GM06990 (cell line): Measurements from ENCODE around the gene IFT172.

Experiments used
- DNase-seq: peaks from one replicate; pipeline ENCODE4 v3.0.0-alpha.2; 2011; ENCODE audit not compliant: insufficient read length; ENCODE audit errors: extremely low read depth
- H3K27me3 ChIP-seq: replicated peaks from 2 replicates; pipeline ENCODE4 v1.6.0; 2011; ENCODE audit warnings: low read length; ENCODE audit not compliant: control insufficient read depth, insufficient read depth
- H3K36me3 ChIP-seq: 2 replicates; pipeline ENCODE4 v1.5.1; 2011; ENCODE audit warnings: low read length; ENCODE audit not compliant: control insufficient read depth, insufficient read depth
- H3K4me3 ChIP-seq: replicated peaks from 2 replicates; pipeline ENCODE4 v1.5.1; 2011; ENCODE audit warnings: low read depth, mild to moderate bottlenecking, control low read depth, low read length
- TF ChIP-seq, protein P1 (sequence below): IDR thresholded peaks from 2 replicates; pipeline ENCODE4 v1.5.1; 2011; ENCODE audit warnings: low read length, control low read depth, mild to moderate bottlenecking, inconsistent platforms; ENCODE audit not compliant: insufficient read depth, poor library complexity, severe bottlenecking

The IFT172 gene

DNA sequence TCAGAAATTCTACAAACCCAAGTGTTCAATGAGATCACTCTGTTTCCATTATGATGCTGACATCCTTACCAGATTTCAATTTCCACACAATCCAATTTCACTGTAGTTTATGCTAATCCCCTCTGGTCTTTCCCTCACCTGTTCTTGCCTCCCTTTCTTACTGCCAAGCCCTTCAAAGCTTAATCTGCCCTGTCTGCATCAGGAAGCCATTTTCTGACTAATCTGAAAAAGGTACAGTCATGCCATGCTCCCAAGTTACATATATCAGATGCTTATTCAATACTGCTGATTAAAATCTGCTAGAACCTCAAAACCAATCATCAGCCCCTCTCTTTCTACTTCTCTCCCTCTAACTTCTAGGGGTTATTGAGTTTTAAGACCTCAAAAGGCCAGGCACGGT, 38.4 kb downstream of the IFT172 start:
- TF ChIP-seq, protein P1, sequence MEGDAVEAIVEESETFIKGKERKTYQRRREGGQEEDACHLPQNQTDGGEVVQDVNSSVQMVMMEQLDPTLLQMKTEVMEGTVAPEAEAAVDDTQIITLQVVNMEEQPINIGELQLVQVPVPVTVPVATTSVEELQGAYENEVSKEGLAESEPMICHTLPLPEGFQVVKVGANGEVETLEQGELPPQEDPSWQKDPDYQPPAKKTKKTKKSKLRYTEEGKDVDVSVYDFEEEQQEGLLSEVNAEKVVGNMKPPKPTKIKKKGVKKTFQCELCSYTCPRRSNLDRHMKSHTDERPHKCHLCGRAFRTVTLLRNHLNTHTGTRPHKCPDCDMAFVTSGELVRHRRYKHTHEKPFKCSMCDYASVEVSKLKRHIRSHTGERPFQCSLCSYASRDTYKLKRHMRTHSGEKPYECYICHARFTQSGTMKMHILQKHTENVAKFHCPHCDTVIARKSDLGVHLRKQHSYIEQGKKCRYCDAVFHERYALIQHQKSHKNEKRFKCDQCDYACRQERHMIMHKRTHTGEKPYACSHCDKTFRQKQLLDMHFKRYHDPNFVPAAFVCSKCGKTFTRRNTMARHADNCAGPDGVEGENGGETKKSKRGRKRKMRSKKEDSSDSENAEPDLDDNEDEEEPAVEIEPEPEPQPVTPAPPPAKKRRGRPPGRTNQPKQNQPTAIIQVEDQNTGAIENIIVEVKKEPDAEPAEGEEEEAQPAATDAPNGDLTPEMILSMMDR: no peak
- no peaks in the 10 kb centered on the region for H3K27me3 ChIP-seq
- no peak for DNase-seq
- no peaks in the 10 kb centered on the region for H3K36me3 ChIP-seq
- H3K4me3 ChIP-seq: no peak overlapping the region

DNA sequence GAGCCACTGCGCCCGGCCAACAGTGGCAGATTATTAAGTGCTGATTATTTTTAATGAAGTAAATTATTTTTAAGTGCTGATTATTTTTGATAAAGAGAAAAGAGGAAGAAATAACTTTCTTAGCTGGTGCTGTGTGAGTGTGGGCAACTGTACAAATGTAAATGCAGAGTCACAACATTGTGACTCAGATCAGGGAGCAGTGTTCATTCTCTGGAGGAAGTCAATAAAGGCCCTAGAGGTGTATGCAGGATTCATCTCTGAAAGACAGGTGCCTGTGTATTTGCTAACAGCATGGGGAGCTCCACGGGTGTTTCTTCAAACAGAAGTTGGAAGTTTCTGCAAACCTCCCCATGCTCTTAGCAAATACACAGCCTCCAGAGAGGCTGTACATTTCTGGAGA, 41.2 kb downstream of the IFT172 start:
- Histone ChIP-seq H3K4me3 (no peak overlapping the region), H3K27me3 (no peaks in the 10 kb centered on the region), H3K36me3 (peaks cover 7% of the 10 kb centered on the region)
- TF ChIP-seq, protein P1: no peak
- no peak for DNase-seq

DNA sequence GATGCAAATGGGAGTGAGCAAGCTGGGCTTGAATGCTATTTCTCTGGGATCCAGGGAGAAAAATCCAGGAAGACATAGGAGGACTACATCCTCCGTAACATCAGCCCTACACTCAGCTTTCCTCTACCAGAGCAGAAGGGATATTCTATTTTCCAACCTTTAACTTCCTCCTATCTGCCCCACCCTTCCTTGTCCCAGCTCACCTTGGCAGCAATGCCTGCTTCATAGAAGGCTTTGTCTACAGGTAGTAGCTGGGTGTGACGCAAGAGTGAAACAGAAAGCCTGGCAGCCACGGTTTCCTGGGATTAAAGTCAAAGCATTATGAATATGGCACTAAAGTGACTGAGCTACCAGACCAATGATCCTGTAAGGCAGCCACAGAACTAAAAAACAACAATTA, 43.5 kb downstream of the IFT172 start:
- Histone ChIP-seq H3K4me3 (no peak overlapping the region), H3K36me3 (peaks cover 22% of the 10 kb centered on the region), H3K27me3 (no peaks in the 10 kb centered on the region)
- TF ChIP-seq, protein P1: no peak
- no peak for DNase-seq

DNA sequence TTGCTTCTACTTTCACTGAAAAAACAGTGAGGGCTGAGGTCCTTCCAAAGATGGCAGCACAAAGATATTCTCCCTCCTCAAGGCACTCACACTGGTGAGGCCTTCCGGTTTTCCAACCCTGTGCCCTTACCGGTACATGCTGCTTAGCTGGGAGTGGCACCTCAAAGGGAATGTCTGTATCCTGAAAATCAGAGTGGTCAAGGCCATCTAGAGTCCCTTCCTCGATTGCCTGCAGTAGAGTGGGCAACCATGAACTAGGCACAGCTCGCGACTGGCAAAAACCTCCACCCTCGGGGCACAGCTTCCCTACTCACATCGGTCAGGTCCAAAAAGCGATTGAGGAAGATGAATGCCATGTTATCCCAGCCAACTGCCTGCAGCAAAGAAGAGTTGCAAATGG, 43.9 kb downstream of the IFT172 start:
- H3K27me3 ChIP-seq: no peaks in the 10 kb centered on the region
- DNase-seq: no peak
- no peak overlapping the region for H3K4me3 ChIP-seq
- TF ChIP-seq, protein P1: no peak
- H3K36me3 ChIP-seq: peaks cover 26% of the 10 kb centered on the region

DNA sequence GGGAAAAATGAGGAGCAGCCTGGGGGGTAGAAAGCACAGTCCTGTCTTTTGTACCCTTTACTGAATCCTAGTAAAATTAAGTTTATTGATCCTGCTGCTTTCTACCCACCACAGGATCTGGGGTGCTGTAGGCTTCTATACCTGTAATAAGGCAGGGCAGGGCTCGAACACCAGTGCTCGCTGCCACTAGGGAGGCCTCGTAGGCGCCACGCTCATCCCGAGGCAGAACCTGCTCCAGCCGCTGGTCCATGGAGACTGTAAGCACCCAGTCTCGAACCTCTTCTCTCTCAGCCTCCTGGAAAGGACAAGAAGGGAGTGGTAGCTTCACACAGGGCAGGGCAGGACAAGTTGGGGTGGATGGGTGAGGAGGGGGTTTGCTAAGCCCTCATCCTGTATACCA, 44.4 kb downstream of the IFT172 start:
- TF ChIP-seq, protein P1: no peak
- no peak overlapping the region for H3K4me3 ChIP-seq
- no peaks in the 10 kb centered on the region for H3K27me3 ChIP-seq
- H3K36me3 ChIP-seq: peaks cover 30% of the 10 kb centered on the region
- DNase-seq: no peak

DNA sequence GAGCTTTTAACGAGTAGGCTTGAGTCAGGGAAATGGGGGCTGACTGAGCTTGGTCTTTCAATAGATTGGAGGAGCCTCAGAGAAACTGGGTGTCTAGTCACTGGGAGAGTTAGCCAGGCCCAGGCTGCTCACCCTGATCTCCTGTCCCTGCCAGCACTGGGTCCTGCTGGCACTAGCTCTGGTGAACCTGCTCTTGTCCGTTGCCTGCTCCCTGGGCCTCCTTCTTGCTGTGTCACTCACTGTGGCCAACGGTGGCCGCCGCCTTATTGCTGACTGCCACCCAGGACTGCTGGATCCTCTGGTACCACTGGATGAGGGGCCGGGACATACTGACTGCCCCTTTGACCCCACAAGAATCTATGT, 46.6 kb downstream of the IFT172 start:
- H3K27me3 ChIP-seq: no peaks in the 10 kb centered on the region
- peaks cover 34% of the 10 kb centered on the region for H3K36me3 ChIP-seq
- no peak overlapping the region for H3K4me3 ChIP-seq
- no peak for DNase-seq
- TF ChIP-seq, protein P1: no peak
